Breast epithelium (tissue), 3 donors: ENCODE data around the gene ACVR1.

Experiments
- CTCF ChIP-seq, 3 donors: fragments of 450-650 bp; IDR thresholded peaks; one replicate each; pipeline ENCODE4 v1.5.1; 2016 to 2017; ENCODE audit warnings: antibody characterized with exemption in 3 of 3, mild to moderate bottlenecking in 3 of 3, moderate library complexity in 3 of 3
- POLR2A ChIP-seq: fragments of 450-650 bp; IDR thresholded peaks from one replicate; pipeline ENCODE4 v1.6.1; 2016; ENCODE audit warnings: antibody characterized with exemption, mild to moderate bottlenecking, moderate library complexity

GRCh38 chr2:157901325-157901724 is 25.2 kb upstream of the ACVR1 start:
- TF ChIP-seq CTCF (IDR thresholded peaks at IDR 0.05) (no peak), POLR2A (no peak)
